GM23248 (cell line): ENCODE measurements around the gene TRAF3.

Source experiments
- EZH2 ChIP-seq: fragments of 200-600 bp; sonication (generic); IDR thresholded peaks from 2 replicates; pipeline ENCODE4 v1.6.1; 2018; ENCODE audit warnings: antibody characterized with exemption, mild to moderate bottlenecking; ENCODE audit not compliant: insufficient read depth, poor library complexity, severe bottlenecking
- EZH2phosphoT487 ChIP-seq: fragments of 200-600 bp; sonication (generic); IDR thresholded peaks from 2 replicates; pipeline ENCODE4 v1.6.1; 2018; ENCODE audit warnings: antibody characterized with exemption, moderate library complexity, mild to moderate bottlenecking, low read depth; ENCODE audit not compliant: insufficient read depth

DNA sequence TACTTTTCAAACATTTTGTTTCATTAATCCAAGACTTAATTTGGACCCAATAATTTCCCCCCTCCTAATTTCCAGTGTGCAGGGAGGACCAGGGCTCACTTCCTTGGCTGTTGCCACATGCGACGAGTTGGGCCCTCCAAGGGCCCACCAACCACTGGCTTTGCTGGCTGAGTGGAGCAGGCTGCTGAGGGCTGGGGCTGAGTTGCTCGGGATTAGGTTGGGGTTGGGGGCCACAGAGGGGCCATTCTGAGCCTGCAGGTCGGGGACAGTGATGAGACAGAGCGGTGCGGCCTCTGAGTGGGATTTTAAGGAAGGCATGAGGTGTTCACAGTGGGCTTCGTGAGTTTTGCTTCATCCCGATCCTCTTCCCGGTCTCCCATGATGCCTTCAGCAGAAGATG, 6.1 kb upstream of the TRAF3 start:
- TF ChIP-seq EZH2phosphoT487 (no peak), EZH2 (no peak)
